Measurements from ENCODE around the gene PIK3IP1.

Gene PIK3IP1

DNA sequence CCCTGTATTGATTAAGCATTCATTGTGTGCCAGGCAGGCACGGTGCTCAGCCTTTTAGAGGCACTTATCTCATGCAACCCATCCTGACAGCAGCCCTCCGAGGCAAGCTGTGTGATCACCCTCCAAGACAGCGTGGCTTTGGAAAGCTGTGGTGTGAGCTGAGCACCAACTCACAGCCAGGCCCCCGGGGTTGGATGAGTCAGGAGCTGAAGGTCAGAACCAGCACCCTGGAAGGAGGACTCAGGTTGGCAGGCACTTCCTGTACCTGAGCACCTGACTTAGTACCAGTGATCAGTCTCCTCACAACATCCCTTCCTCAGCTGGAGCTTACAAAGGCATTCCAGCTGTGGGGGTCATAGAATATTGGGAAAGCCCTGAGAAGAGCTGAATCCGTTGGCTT, 44.9 kb upstream of the PIK3IP1 start:
- peaks cover 40 to 90% (median 81%) of the 10 kb centered on the region in 3 donors for H3K36me3 ChIP-seq

DNA sequence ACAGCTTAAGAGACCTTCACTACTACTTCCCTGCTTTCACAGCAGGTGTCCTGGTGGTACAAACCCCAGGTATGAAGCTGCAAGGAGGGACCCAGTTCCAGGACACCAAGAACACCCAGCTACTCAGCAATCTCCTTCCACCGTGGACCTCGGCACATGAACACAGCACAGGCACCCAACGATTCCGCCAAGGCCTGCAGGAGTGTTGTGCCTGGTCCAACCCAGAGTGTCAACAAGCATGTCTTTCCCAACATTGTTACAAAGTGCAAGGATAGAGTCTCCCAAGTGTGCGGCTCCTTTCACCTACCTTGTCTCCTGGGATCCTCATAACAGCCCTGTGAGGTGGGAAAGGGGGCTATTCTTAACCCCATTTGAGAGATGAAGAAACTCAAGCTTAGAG, 42.0 kb upstream of the PIK3IP1 start:
- no peaks in the 10 kb centered on the region for H3K9me3 ChIP-seq
- peaks cover 0 to 11% (median 0%) of the 10 kb centered on the region in 4 donors for H3K4me1 ChIP-seq
- intact Hi-C loops (cut with DNase I; ENCODE audit: low total_unique reads) = no loop called here
- H3K27ac ChIP-seq = no peak overlapping the region
- no peak overlapping the region for H3K4me3 ChIP-seq
- no peak for DNase-seq
- peaks cover 37 to 89% (median 78%) of the 10 kb centered on the region in 3 donors for H3K36me3 ChIP-seq
- TF ChIP-seq, protein P1, sequence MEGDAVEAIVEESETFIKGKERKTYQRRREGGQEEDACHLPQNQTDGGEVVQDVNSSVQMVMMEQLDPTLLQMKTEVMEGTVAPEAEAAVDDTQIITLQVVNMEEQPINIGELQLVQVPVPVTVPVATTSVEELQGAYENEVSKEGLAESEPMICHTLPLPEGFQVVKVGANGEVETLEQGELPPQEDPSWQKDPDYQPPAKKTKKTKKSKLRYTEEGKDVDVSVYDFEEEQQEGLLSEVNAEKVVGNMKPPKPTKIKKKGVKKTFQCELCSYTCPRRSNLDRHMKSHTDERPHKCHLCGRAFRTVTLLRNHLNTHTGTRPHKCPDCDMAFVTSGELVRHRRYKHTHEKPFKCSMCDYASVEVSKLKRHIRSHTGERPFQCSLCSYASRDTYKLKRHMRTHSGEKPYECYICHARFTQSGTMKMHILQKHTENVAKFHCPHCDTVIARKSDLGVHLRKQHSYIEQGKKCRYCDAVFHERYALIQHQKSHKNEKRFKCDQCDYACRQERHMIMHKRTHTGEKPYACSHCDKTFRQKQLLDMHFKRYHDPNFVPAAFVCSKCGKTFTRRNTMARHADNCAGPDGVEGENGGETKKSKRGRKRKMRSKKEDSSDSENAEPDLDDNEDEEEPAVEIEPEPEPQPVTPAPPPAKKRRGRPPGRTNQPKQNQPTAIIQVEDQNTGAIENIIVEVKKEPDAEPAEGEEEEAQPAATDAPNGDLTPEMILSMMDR (IDR thresholded peaks at IDR 0.05) = no peak
- no peaks in the 10 kb centered on the region for H3K27me3 ChIP-seq

More for the DNA sequence above, 44.9 kb upstream of the PIK3IP1 start:
- Histone ChIP-seq H3K27me3 (no peaks in the 10 kb centered on the region), H3K27ac (no peak overlapping the region), H3K4me1 (peaks cover 0 to 38% (median 0%) of the 10 kb centered on the region in 4 donors), H3K9me3 (no peaks in the 10 kb centered on the region), H3K4me3 (no peak overlapping the region)
- no peak for DNase-seq
- intact Hi-C loops (cut with DNase I; ENCODE audit: low total_unique reads) = no loop called here
- TF ChIP-seq, protein P1 (IDR thresholded peaks at IDR 0.05) = no peak

DNA sequence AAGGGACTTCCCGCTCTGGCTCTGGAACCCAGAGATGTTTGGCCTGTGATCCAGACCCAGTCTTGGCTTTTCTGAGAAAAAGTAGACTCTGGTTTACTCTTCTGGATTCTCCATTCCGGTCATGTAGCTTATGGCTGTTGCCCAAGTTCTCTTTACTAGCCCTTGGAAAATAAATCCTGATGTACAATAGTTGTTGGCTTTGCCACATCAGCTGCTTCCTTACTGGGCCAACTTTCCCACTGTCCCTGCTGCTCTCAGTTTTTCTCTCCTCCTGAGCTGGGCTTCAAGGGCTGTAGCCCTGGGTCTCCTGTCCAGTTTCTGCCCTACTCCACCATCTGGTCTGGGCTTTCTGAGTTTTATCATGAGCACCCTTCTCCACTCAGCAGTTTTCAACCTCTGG, 41.4 kb upstream of the PIK3IP1 start:
- DNase-seq = no peak
- H3K27me3 ChIP-seq = no peaks in the 10 kb centered on the region

DNA sequence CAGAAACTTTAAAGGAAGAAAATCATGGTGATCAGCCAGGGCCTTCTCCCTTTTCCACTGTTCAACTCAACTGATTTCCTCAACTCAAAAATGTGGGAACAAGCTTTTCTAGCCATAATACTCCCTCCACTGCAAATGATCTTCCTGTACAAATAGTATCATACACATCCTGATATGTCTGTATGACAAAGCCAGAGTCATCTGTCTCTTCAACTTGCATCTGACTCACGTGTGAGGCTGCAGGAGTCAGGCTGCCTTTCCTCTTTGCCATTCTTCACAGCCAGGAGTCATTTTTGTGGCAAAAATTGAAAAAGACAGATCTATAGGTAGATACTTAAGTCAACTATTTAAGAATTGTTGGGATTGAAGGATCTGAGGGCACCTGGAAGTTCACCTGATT, 40.6 kb upstream of the PIK3IP1 start:
- H3K27ac ChIP-seq = no peak overlapping the region
- TF ChIP-seq, protein P1 (IDR thresholded peaks at IDR 0.05) = no peak
- intact Hi-C loops (cut with DNase I; ENCODE audit: low total_unique reads) = no loop called here

More for the DNA sequence above, 41.4 kb upstream of the PIK3IP1 start:
- no peak overlapping the region for H3K27ac ChIP-seq
- TF ChIP-seq, protein P1 (IDR thresholded peaks at IDR 0.05) = no peak
- intact Hi-C loops (cut with DNase I; ENCODE audit: low total_unique reads) = no loop called here
- no peak overlapping the region for H3K4me3 ChIP-seq
- H3K9me3 ChIP-seq = no peaks in the 10 kb centered on the region
- peaks cover 37 to 90% (median 81%) of the 10 kb centered on the region in 3 donors for H3K36me3 ChIP-seq
- H3K4me1 ChIP-seq = peaks cover 0 to 16% (median 0%) of the 10 kb centered on the region in 4 donors

DNA sequence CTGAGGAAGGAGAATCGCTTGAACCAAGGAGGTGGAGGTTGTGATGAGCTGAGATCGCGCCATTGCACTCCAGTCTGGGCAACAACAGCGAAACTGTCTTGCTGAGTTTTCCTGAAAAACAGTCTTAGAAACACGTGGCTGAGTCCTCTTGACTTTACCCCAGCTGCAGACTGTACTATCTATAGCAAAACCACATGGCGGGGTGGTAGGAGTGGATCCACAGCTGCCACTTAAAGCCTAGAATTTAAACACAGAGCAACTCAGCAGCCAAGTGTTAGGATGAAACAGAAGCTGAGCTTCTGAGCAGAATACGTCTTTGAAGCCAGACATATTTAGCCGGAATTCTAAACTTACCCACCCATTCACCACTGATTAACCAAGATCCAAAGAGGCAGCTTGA, 39.7 kb upstream of the PIK3IP1 start:
- intact Hi-C loops (cut with DNase I; ENCODE audit: low total_unique reads) = no loop called here
- Histone ChIP-seq H3K27me3 (no peaks in the 10 kb centered on the region), H3K9me3 (no peaks in the 10 kb centered on the region), H3K4me3 (no peak overlapping the region), H3K4me1 (peaks cover 0 to 18% (median 0%) of the 10 kb centered on the region in 4 donors), H3K36me3 (peaks cover 39 to 90% (median 82%) of the 10 kb centered on the region in 3 donors), H3K27ac (no peak overlapping the region)
- no peak for DNase-seq
- TF ChIP-seq, protein P1 (IDR thresholded peaks at IDR 0.05) = no peak

More for the DNA sequence above, 40.6 kb upstream of the PIK3IP1 start:
- H3K4me1 ChIP-seq = peaks cover 0 to 18% (median 0%) of the 10 kb centered on the region in 4 donors
- H3K4me3 ChIP-seq = no peak overlapping the region
- H3K36me3 ChIP-seq = peaks cover 39 to 90% (median 82%) of the 10 kb centered on the region in 3 donors
- no peak for DNase-seq
- no peaks in the 10 kb centered on the region for H3K27me3 ChIP-seq
- no peaks in the 10 kb centered on the region for H3K9me3 ChIP-seq
